Heart right ventricle (tissue), 16 donors: Measurements from ENCODE around the gene ABCF3. TPM values are rescaled to one million over a fixed set of nuclear protein-coding genes. Genes with fewer than 3 reads are reported as not detected.

ENCODE experiments used
- ATAC-seq, 8 donors: fragments of 200-7000 bp; cut with Tn5 transposase; one replicate each; pipeline ENCODE4 v1.9.1; 2020; ENCODE audit warnings: mild to moderate bottlenecking in 8 of 8, moderate library complexity in 8 of 8, moderate number of reproducible peaks in 1 of 8
- DNase-seq, 2 donors: peaks; one replicate each; pipeline ENCODE4 v3.0.0-alpha.2; 2020
- H3K27ac ChIP-seq, 10 donors: fragments of 200-600 bp; sonication (generic) in 2 of 10; one replicate each; pipeline versions ENCODE4 v1.5.0 to v1.8.0; 2020 to 2022; ENCODE audit warnings: mild to moderate bottlenecking in 3 of 10
- H3K27me3 ChIP-seq, 7 donors: fragments of 200-600 bp; one replicate each; pipeline ENCODE4 v1.8.0; 2021 to 2022; ENCODE audit warnings: mild to moderate bottlenecking in 2 of 7
- H3K36me3 ChIP-seq, 9 donors: fragments of 200-600 bp; sonication (generic) in 1 of 9; one replicate each; pipeline versions ENCODE4 v1.5.0 to v1.8.0; 2020 to 2022; ENCODE audit warnings: mild to moderate bottlenecking in 2 of 9
- H3K4me1 ChIP-seq, 9 donors: fragments of 200-600 bp; sonication (generic) in 1 of 9; one replicate each; pipeline versions ENCODE4 v1.5.0 to v1.8.0; 2020 to 2022; ENCODE audit warnings: mild to moderate bottlenecking in 4 of 9
- H3K4me3 ChIP-seq, 10 donors: fragments of 200-600 bp; sonication (generic) in 2 of 10; one replicate each; pipeline versions ENCODE4 v1.5.0 to v1.8.0; 2020 to 2022; ENCODE audit warnings: mild to moderate bottlenecking in 7 of 10, moderate library complexity in 2 of 10
- H3K9me3 ChIP-seq, 11 donors: fragments of 200-600 bp in 10 of 11; sonication (generic) in 2 of 11; one replicate each; pipeline versions ENCODE4 v1.5.0 to v1.8.0; 2013 to 2022; ENCODE audit warnings: mild to moderate bottlenecking in 2 of 11, control low read depth in 1 of 11, moderate library complexity in 1 of 11
- WGBS, 2 donors: extraction: QIAGEN DNeasy Blood & Tissue Kit; methylation state at CpG; one replicate each; pipeline ENCODE4 v1.1.7; 2013; ENCODE audit warnings: inconsistent platforms in 1 of 2; 5-methylcytosine and 5-hydroxymethylcytosine counted together
- intact Hi-C, 10 donors: fragments of 100-400 bp; cut with DNase I; formaldehyde crosslinking; loops; one replicate each; pipeline versions ENCODE4 v1.11.1 to v1.14.2; 2022
- polyA plus RNA-seq, 2 donors: library from polyadenylated mRNA; stranded (reverse); fragments of 200-250 nt; gene quantifications; one replicate each; pipeline ENCODE4 v1.2.3, GENCODE V29; 2013
- total RNA-seq, 10 donors: library from RNA; stranded (reverse); fragmentation: NEBNext Ultra II Directional in 3 of 10; extraction: Animal tissue kit (Norgen Biotek cat#: 25700) in 3 of 10; gene quantifications; one replicate each; pipeline versions ENCODE4 v1.2.1 to v1.2.4, GENCODE V29; 2021 to 2023
- TF ChIP-seq, protein P1 (sequence below), 9 donors: fragments of 200-600 bp; sonication (generic) in 2 of 9; IDR thresholded peaks; one replicate each; pipeline versions ENCODE4 v1.5.0 to v1.8.0; 2021 to 2022; ENCODE audit warnings: antibody characterized with exemption in 9 of 9, mild to moderate bottlenecking in 5 of 9, moderate library complexity in 1 of 9
- donor health status: Arrhythmogenic right ventricular cardiomyopathy.
- donor health status: ischemic (EF 13 %, LVEDD 7.1; RV severe dilation, severe dysfunction).
- donor health status: healthy with polysubstance abuse.
- donor health status: DM: no; HTN: yes; CAD: no.
- donor health status: DM: no; HTN: no; CAD: no.
- donor health status: ischemic (EF 25% LVEDD 6.9; RV normal size, moderate dysfunction).
- donor health status: ischemic (EF 25% LVEDD 5.7; RV mildly dilated, moderate dysfunction).
- donor health status: healthy.
- donor health status: DM: yes; HTN: yes; CAD: no.
- donor health status: Ischemic cardiomyopathy.
- donor health status: ischemic (EF 35%, LVEDD 5.7; RV mildly dilated, moderate dysfunction).
- donor health status: nonischemic (EF 11% LVEDD 7.7; RV severe dilation, severe dysfunction).
- donor health status: DM: yes; HTN: yes; CAD: no.
- donor health status: PGD.
- donor health status: ischemic (EF 29% LVEDD 5.4; RV normal size, mild dysfunction).
- donor health status: nonischemic (EF 23%, LVEDD 6.1; RV moderate dilation, normal function).

ABCF3 gene
- total and polyA plus RNA-seq, 12 donors, result 60.1 to 90.7 (median 73.3) TPM

- Histone ChIP-seq H3K9me3 (no peaks in the 10 kb centered on the region), H3K4me3 (no peak overlapping the region), H3K27ac (no peak overlapping the region), H3K27me3 (no peaks in the 10 kb centered on the region), H3K4me1 (peaks cover 0 to 31% (median 21%) of the 10 kb centered on the region in 9 donors), H3K36me3 (peaks cover 0 to 71% (median 50%) of the 10 kb centered on the region in 9 donors)
- DNase-seq, result no peak
- TF ChIP-seq, protein P1, sequence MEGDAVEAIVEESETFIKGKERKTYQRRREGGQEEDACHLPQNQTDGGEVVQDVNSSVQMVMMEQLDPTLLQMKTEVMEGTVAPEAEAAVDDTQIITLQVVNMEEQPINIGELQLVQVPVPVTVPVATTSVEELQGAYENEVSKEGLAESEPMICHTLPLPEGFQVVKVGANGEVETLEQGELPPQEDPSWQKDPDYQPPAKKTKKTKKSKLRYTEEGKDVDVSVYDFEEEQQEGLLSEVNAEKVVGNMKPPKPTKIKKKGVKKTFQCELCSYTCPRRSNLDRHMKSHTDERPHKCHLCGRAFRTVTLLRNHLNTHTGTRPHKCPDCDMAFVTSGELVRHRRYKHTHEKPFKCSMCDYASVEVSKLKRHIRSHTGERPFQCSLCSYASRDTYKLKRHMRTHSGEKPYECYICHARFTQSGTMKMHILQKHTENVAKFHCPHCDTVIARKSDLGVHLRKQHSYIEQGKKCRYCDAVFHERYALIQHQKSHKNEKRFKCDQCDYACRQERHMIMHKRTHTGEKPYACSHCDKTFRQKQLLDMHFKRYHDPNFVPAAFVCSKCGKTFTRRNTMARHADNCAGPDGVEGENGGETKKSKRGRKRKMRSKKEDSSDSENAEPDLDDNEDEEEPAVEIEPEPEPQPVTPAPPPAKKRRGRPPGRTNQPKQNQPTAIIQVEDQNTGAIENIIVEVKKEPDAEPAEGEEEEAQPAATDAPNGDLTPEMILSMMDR (IDR thresholded peaks at IDR 0.05), result no peak
- 79 to 80% methylated on average over 9 of the region's 9 CpGs for WGBS, 2 donors
- no peak for ATAC-seq
- intact Hi-C loops, result no loop called here
Observed at GRCh38 chr3:184171562-184171961, 14.4 kb upstream of the ABCF3 start.

DNA sequence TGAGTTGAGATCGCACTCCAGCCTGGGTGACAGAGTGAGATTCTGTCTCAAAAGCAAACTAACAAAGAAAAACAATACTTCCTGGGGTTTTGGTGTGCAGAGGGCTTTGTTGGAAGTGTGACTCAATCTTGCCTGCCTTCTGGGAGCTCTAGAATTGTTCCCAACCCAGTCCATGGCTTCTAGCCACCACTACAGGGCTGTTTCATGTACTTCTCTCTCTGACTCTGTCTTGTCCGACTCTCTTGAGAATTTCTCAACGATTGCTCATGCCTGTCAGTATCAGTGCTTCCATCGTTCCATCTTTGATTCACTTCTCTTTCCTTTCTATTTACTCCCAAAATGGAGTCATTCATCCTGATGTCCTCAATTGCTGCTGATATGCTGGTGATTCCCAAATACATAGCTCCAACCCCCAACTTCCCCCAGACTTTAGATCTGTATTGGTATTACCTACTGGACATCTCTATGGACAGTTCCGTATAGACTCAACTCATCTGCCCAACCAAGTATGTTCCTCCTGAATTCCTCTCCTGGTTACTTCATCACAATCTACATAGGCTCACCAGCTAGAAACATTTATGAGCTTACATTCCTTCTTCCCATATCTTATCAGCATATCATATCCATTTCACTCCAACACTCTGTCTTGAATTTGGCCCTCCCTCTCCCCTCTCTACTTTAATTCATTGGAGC, 13.2 kb upstream of the ABCF3 start:
- H3K27me3 ChIP-seq, result no peaks in the 10 kb centered on the region
- peaks cover 10 to 42% (median 34%) of the 10 kb centered on the region in 9 donors for H3K4me1 ChIP-seq
- no peak for ATAC-seq
- no peaks in the 10 kb centered on the region for H3K9me3 ChIP-seq
- whole genome bisulfite sequencing, 2 donors, result 75 to 82% methylated on average over 5 of the region's 5 CpGs
- peak overlapping the region in 1 of 10 donors; percentile 3 for H3K27ac ChIP-seq
- TF ChIP-seq, protein P1 (IDR thresholded peaks at IDR 0.05), result no peak
- DNase-seq, result no peak
- H3K4me3 ChIP-seq, result no peak overlapping the region
- peaks cover 0 to 70% (median 47%) of the 10 kb centered on the region in 9 donors for H3K36me3 ChIP-seq
- intact Hi-C loops, result no loop called here

DNA sequence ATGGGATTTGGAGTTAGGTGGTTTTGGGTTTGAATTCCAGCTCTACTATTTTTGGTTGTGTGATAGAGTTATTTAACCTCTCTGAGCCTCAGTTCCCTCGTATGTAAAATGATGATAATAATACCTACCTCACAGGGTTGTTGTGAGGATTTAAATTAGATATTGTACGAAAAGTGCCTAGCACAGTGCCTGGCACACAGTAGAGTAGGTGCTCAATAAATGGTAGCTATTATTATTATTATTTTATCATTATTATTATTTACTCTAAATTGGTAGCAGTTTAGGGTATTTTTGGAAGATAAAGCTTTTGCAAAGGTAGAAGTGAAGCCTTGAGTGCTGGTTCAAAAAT, 12.7 kb upstream of the ABCF3 start:
- Histone ChIP-seq H3K4me1 (peaks cover 10 to 45% (median 39%) of the 10 kb centered on the region in 9 donors), H3K27me3 (no peaks in the 10 kb centered on the region), H3K36me3 (peaks cover 0 to 70% (median 47%) of the 10 kb centered on the region in 9 donors), H3K9me3 (no peaks in the 10 kb centered on the region), H3K27ac (peak overlapping the region in 5 of 10 donors; percentile 24 to 98 (median 61)), H3K4me3 (no peak overlapping the region)
- intact Hi-C loops, result no loop called here
- 88 to 91% methylated on average over 2 of the region's 2 CpGs for WGBS, 2 donors
- DNase-seq, result no peak
- TF ChIP-seq, protein P1 (IDR thresholded peaks at IDR 0.05), result no peak
- no peak for ATAC-seq

GRCh38 chr3:184174284-184174645, 11.7 kb upstream of the ABCF3 start:
- WGBS, 2 donors, result 17 to 24% methylated on average over 4 of the region's 4 CpGs
- H3K9me3 ChIP-seq, result no peaks in the 10 kb centered on the region
- peak overlapping the region in 8 of 10 donors; percentile 21 to 98 (median 46) for H3K27ac ChIP-seq
- DNase-seq (no peak), ATAC-seq (no peak)
- H3K36me3 ChIP-seq, result peaks cover 0 to 70% (median 54%) of the 10 kb centered on the region in 9 donors
- TF ChIP-seq, protein P1 (IDR thresholded peaks at IDR 0.05), result no peak
- no peaks in the 10 kb centered on the region for H3K27me3 ChIP-seq
- intact Hi-C loops, result loop anchor here in 2 of 10 donors (2.0 kb wide), 1 partner anchor 17 kb away; no protein-coding TSS in a partner anchor
- H3K4me3 ChIP-seq, result peak overlapping the region in 3 of 10 donors; percentile 99 to 100 (median 100)
- H3K4me1 ChIP-seq, result peaks cover 10 to 54% (median 42%) of the 10 kb centered on the region in 9 donors
